GM12891 (cell line): ENCODE results near the gene PPP2R2D.

Experiments
- PAX5 ChIP-seq: IDR thresholded peaks from 2 replicates; pipeline ENCODE4 v1.6.1; 2011; ENCODE audit warnings: low read length, moderate library complexity, mild to moderate bottlenecking; ENCODE audit not compliant: insufficient read depth, severe bottlenecking
- POLR2A ChIP-seq: IDR thresholded peaks from 2 replicates; pipeline ENCODE4 v1.6.1; 2011; ENCODE audit warnings: low read depth, low read length, control low read depth
- POLR2AphosphoS5 ChIP-seq: IDR thresholded peaks from 2 replicates; pipeline ENCODE4 v1.6.1; 2011; ENCODE audit warnings: low read depth, low read length, control low read depth
- POU2F2 ChIP-seq: IDR thresholded peaks from 2 replicates; pipeline ENCODE4 v1.6.1; 2011; ENCODE audit warnings: low read depth, mild to moderate bottlenecking, control low read depth, low read length, moderate library complexity
- SPI1 ChIP-seq: IDR thresholded peaks from 2 replicates; pipeline ENCODE4 v1.6.1; 2011; ENCODE audit warnings: low read depth, low read length, control low read depth
- TAF1 ChIP-seq: IDR thresholded peaks from 2 replicates; pipeline ENCODE4 v1.6.1; 2011; ENCODE audit warnings: low read depth, low read length, control low read depth

DNA sequence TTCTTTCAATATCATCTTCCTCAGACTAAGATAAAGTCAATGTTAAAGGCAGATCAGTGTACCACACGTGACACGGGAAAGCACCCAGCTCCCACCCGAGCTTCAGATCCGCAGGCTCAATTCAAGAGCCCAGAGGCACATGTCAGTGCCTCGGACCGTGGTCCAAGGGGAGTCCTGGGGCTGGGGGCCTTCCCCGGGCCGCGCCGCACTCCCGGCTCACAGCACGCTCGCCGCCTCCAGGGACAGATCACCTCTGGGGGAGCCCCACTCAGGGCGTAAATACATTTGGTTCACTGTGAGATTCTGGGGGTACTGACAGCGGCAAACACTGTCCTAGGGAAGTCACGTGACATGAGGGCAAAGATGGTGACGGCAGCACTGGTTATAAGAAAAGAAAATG is 70.1 kb downstream of the PPP2R2D start:
- no peak for TF ChIP-seq POLR2A
- TF ChIP-seq POLR2AphosphoS5 = no peak
- TF ChIP-seq POU2F2 = no peak
- no peak for TF ChIP-seq TAF1
- TF ChIP-seq SPI1 = no peak
- TF ChIP-seq PAX5 = no peak
